Body of pancreas (tissue), 4 donors: ENCODE measurements around the gene LY6G6F. TPM values are rescaled to one million over a fixed set of nuclear protein-coding genes. Genes with fewer than 3 reads are reported as not detected.
A peak's percentile ranks its signal among the peaks of the same experiment; 100 is the strongest.

Experiments
- ATAC-seq: fragments of 150-250 bp; one replicate; pipeline ENCODE4 v1.9.1; 2016
- DNase-seq, 4 donors: peaks; one replicate each; pipeline ENCODE4 v3.0.0-alpha.2; 2019
- H3K27ac ChIP-seq, 4 donors: fragments of 200-600 bp; sonication (generic); 1 replicate in 3 of 4; 2 replicates in 1 of 4; pipeline versions ENCODE4 v1.5.1 to v1.6.1; 2016 to 2019; ENCODE audit warnings: mild to moderate bottlenecking in 1 of 4, mixed read lengths in 1 of 4, moderate library complexity in 1 of 4
- H3K27me3 ChIP-seq, 2 donors: fragments of 200-600 bp; sonication (generic); one replicate each; pipeline ENCODE4 v1.6.0; 2016; ENCODE audit warnings: mild to moderate bottlenecking in 1 of 2
- H3K36me3 ChIP-seq, 2 donors: fragments of 200-600 bp; sonication (generic); replicated peaks in 1 of 2; 2 replicates each; pipeline ENCODE4 v1.5.1; 2016; ENCODE audit warnings: low read depth in 2 of 2; ENCODE audit not compliant: insufficient read depth in 1 of 2
- H3K4me1 ChIP-seq: fragments of 200-600 bp; sonication (generic); one replicate; pipeline ENCODE4 v1.6.0; 2016
- H3K4me3 ChIP-seq, 2 donors: fragments of 200-600 bp; sonication (generic); 1 replicate in 1 of 2; 2 replicates in 1 of 2; pipeline ENCODE4 v1.5.1; 2016 to 2019
- H3K9me3 ChIP-seq, 3 donors: fragments of 200-600 bp; sonication (generic); 1 replicate in 2 of 3; 2 replicates in 1 of 3; pipeline ENCODE4 v1.5.1; 2016
- CTCF ChIP-seq, 7 experiments: fragments of 450-650 bp in 4 of 7; fragments of 200-600 bp in 3 of 7; sonication (generic) in 3 of 7; IDR thresholded peaks; one replicate each; pipeline ENCODE4 v1.5.1; 2016 to 2019; ENCODE audit warnings: antibody characterized with exemption in 7 of 7
- POLR2A ChIP-seq, 3 donors: fragments of 450-650 bp; IDR thresholded peaks; one replicate each; pipeline ENCODE4 v1.6.1; 2016; ENCODE audit warnings: antibody characterized with exemption in 3 of 3, mild to moderate bottlenecking in 2 of 3
- WGBS, 2 donors: methylation state at CpG; one replicate each; pipeline ENCODE4 v1.1.5; 2017; 5-methylcytosine and 5-hydroxymethylcytosine counted together
- intact Hi-C: fragments of 100-400 bp; cut with DNase I; formaldehyde crosslinking; loops from one replicate; pipeline ENCODE4 v1.15.1; 2023
- total RNA-seq, 2 donors: library from RNA; depleted of rRNA; stranded (reverse); fragments of >200 nt; gene quantifications; one replicate each; pipeline ENCODE4 v1.1.0, GENCODE V29; 2016

The LY6G6F gene
- total RNA-seq, 2 donors from 2014 or later: not detected

GRCh38 chr6:31666337-31666965, 40.2 kb upstream of the LY6G6F start:
- no peak for ATAC-seq
- WGBS, 2 donors: 3 to 4% methylated on average over 15 of the region's 15 CpGs
- Histone ChIP-seq H3K4me1 (peaks cover 46% of the 10 kb centered on the region), H3K36me3 (peaks cover 6 to 28% of the 10 kb centered on the region in 2 donors), H3K4me3 (peak overlapping the region; percentile 87 to 96), H3K27ac (peak overlapping the region; percentile 57 to 96 (median 88)), H3K27me3 (no peaks in the 10 kb centered on the region), H3K9me3 (no peaks in the 10 kb centered on the region)
- intact Hi-C loops: no loop called here
- no peak for DNase-seq
- TF ChIP-seq POLR2A (IDR thresholded peaks at IDR 0.05): no peak
- no peak for TF ChIP-seq CTCF (IDR thresholded peaks at IDR 0.05)

- no peak for TF ChIP-seq CTCF (IDR thresholded peaks at IDR 0.05)
- TF ChIP-seq POLR2A (IDR thresholded peaks at IDR 0.05): no peak
- intact Hi-C loops: no loop called here
- peaks cover 23% of the 10 kb centered on the region for H3K4me1 ChIP-seq
- no peak within 1 kb of the TSS for H3K27ac ChIP-seq
- H3K27me3 ChIP-seq: no peaks in the 10 kb centered on the region
- H3K9me3 ChIP-seq: no peaks in the 10 kb centered on the region
- H3K4me3 ChIP-seq: no peak within 1 kb of the TSS
- no peak for ATAC-seq
- no peak for DNase-seq
- peaks cover 6 to 33% of the 10 kb centered on the region in 2 donors for H3K36me3 ChIP-seq
- 70 to 73% methylated on average over 8 of the region's 8 CpGs for WGBS, 2 donors
Observed at GRCh38 chr6:31669676-31670075, 37.0 kb upstream of the LY6G6F start, which contains the start of gene LY6G5B. Gene LY6G5B (plus strand): TSS chr6:31669976. CDS start chr6:31670951, 975 bp downstream.

- no peak for DNase-seq
- H3K27me3 ChIP-seq: no peaks in the 10 kb centered on the region
- peaks cover 12% of the 10 kb centered on the region for H3K4me1 ChIP-seq
- 81 to 89% methylated on average over 4 of the region's 4 CpGs for WGBS, 2 donors
- H3K4me3 ChIP-seq: no peak overlapping the region
- ATAC-seq: no peak
- peaks cover 0 to 5% of the 10 kb centered on the region in 2 donors for H3K36me3 ChIP-seq
- intact Hi-C loops: no loop called here
- no peak overlapping the region for H3K27ac ChIP-seq
- no peaks in the 10 kb centered on the region for H3K9me3 ChIP-seq
- TF ChIP-seq POLR2A (IDR thresholded peaks at IDR 0.05): no peak
- TF ChIP-seq CTCF (IDR thresholded peaks at IDR 0.05): no peak
Observed at GRCh38 chr6:31676322-31676903, 30.3 kb upstream of the LY6G6F start.

GRCh38 chr6:31676904-31677303, 29.8 kb upstream of the LY6G6F start:
- H3K4me1 ChIP-seq: peaks cover 17% of the 10 kb centered on the region
- no peaks in the 10 kb centered on the region for H3K9me3 ChIP-seq
- intact Hi-C loops: no loop called here
- ATAC-seq (no peak), DNase-seq (no peak)
- no peak overlapping the region for H3K27ac ChIP-seq
- WGBS, 2 donors: 66 to 73% methylated on average over 6 of the region's 6 CpGs
- H3K27me3 ChIP-seq: no peaks in the 10 kb centered on the region
- peaks cover 0 to 3% of the 10 kb centered on the region in 2 donors for H3K36me3 ChIP-seq
- no peak overlapping the region for H3K4me3 ChIP-seq
- TF ChIP-seq CTCF (IDR thresholded peaks at IDR 0.05) (no peak), POLR2A (IDR thresholded peaks at IDR 0.05) (no peak)

GRCh38 chr6:31677955-31678354, 28.7 kb upstream of the LY6G6F start:
- no peaks in the 10 kb centered on the region for H3K36me3 ChIP-seq
- no peak overlapping the region for H3K27ac ChIP-seq
- H3K9me3 ChIP-seq: no peaks in the 10 kb centered on the region
- no peak for ATAC-seq
- WGBS, 2 donors: 64 to 70% methylated on average over 8 of the region's 8 CpGs
- no peak overlapping the region for H3K4me3 ChIP-seq
- H3K27me3 ChIP-seq: no peaks in the 10 kb centered on the region
- TF ChIP-seq CTCF (IDR thresholded peaks at IDR 0.05): no peak
- no peak for TF ChIP-seq POLR2A (IDR thresholded peaks at IDR 0.05)
- H3K4me1 ChIP-seq: peaks cover 22% of the 10 kb centered on the region
- intact Hi-C loops: no loop called here
- no peak for DNase-seq
